ENCODE results near the gene ANTXR1. TPM values are rescaled to one million over a fixed set of nuclear protein-coding genes. Genes with fewer than 3 reads are reported as not detected.

ANTXR1 gene
- total RNA-seq, 1 experiment from 2014 or later: 25.7 TPM

DNA sequence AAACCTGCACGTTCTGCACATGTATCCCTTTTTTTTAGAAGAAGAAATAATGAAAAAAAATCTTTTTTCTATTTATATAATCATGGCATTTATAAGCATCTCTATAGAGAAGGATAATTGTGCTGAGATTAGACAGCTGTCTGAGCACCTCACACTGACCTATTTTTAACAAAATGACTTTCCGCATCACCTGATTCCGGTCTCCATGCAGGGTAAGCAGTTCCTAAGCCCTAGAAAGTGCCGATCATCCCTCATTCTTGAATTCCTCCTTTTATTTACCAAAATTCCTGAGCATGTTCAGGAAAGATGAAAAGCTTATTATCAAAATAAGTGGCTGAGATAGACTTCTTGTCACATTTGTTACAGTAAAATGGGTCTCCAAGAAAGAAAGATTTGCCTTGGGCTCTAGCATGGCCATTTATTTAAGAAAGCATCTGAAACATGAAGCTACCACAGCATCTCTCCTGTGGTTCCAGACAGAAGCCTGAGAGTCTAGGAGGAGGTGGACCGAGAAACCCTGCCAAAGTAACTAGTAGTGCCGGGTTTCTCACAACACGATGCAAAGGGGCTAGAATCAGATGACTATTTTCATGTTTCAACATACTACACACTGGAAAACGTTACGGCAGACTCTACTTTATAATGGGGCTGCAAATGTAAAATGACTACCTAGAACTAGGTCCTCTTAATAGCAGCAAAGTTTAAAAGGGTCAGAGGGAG is 37.9 kb upstream of the ANTXR1 start:
- H3K4me1 ChIP-seq (ENCODE audit: control insufficient read depth in 1 of 2, insufficient read depth in 2 of 2, low read length in 2 of 2): peaks cover 0 to 14% of the 10 kb centered on the region in 2 experiments; a peak in 2 of 4 replicates
- intact Hi-C loops (cut with micrococcal nuclease): no loop called here
- ATAC-seq (no peak), DNase-seq (ENCODE audit: low read depth, low spot score) (no peak)
- no peaks in the 10 kb centered on the region for H3K36me3 ChIP-seq (ENCODE audit: control insufficient read depth in 1 of 2, insufficient read depth in 2 of 2, low read length in 2 of 2)
- no peak overlapping the region for H3K9ac ChIP-seq (ENCODE audit: low read length)
- no TSS peak for BruUV-seq (replicated peaks)
- H4K20me1 ChIP-seq (ENCODE audit: insufficient read depth): no peaks in the 10 kb centered on the region
- H3K27ac ChIP-seq (ENCODE audit: low read depth, low read length): no peak overlapping the region
- H3K79me2 ChIP-seq (ENCODE audit: insufficient read depth, low read length): no peaks in the 10 kb centered on the region
- no peak overlapping the region for H3K4me2 ChIP-seq (ENCODE audit: low read length)
- no peaks in the 10 kb centered on the region for H3K9me3 ChIP-seq (ENCODE audit: control insufficient read depth in 1 of 2, insufficient read depth in 1 of 2, low read depth in 1 of 2, low read length in 2 of 2)
- H3K9me2 ChIP-seq (ENCODE audit: insufficient read depth): no peaks in the 10 kb centered on the region
- H2AFZ ChIP-seq (ENCODE audit: low read depth, low read length, poor library complexity, severe bottlenecking): no peak overlapping the region
- ChIA-PET CTCF (interaction anchor here (2.0 kb wide), 1 partner anchor 32 kb away, joined by 4 read pairs; no protein-coding TSS in a partner anchor), RAD21 (ENCODE audit: low non-redundant PET in 1 of 2, low total read pairs in 2 of 2, uncharacterized antibody in 2 of 2, unreplicated experiment in 2 of 2) (no interaction called here), POLR2A (no interaction called here)
- no peaks in the 10 kb centered on the region for H3K27me3 ChIP-seq (ENCODE audit: insufficient read depth, low read length)
- TF ChIP-seq ZFX (IDR thresholded peaks at IDR 0.05): no peak
- TF ChIP-seq, protein P1, sequence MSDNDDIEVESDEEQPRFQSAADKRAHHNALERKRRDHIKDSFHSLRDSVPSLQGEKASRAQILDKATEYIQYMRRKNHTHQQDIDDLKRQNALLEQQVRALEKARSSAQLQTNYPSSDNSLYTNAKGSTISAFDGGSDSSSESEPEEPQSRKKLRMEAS (IDR thresholded peaks at IDR 0.05): no peak
- no peak for TF ChIP-seq CEBPB (IDR thresholded peaks at IDR 0.05; ENCODE audit: low read depth)
- no peak for TF ChIP-seq SP1 (IDR thresholded peaks at IDR 0.05; ENCODE audit: low read depth)
- no peak for TF ChIP-seq ELF1 (IDR thresholded peaks at IDR 0.05; ENCODE audit: borderline replicate concordance, low read depth)
- TF ChIP-seq JUND (IDR thresholded peaks at IDR 0.05): no peak
- TF ChIP-seq ZNF274 (IDR thresholded peaks at IDR 0.05; ENCODE audit: low read depth, low read length): no peak
- no peak for TF ChIP-seq POLR2A (IDR thresholded peaks at IDR 0.05; ENCODE audit: borderline replicate concordance, extremely low read depth, insufficient read depth, insufficient read length)
- no peak for TF ChIP-seq EGR1 (IDR thresholded peaks at IDR 0.05; ENCODE audit: low read depth)
- TF ChIP-seq SRF (IDR thresholded peaks at IDR 0.05; ENCODE audit: low read depth): no peak
- TF ChIP-seq SIN3A (IDR thresholded peaks at IDR 0.05; ENCODE audit: low read depth): no peak
- TF ChIP-seq, protein P2, sequence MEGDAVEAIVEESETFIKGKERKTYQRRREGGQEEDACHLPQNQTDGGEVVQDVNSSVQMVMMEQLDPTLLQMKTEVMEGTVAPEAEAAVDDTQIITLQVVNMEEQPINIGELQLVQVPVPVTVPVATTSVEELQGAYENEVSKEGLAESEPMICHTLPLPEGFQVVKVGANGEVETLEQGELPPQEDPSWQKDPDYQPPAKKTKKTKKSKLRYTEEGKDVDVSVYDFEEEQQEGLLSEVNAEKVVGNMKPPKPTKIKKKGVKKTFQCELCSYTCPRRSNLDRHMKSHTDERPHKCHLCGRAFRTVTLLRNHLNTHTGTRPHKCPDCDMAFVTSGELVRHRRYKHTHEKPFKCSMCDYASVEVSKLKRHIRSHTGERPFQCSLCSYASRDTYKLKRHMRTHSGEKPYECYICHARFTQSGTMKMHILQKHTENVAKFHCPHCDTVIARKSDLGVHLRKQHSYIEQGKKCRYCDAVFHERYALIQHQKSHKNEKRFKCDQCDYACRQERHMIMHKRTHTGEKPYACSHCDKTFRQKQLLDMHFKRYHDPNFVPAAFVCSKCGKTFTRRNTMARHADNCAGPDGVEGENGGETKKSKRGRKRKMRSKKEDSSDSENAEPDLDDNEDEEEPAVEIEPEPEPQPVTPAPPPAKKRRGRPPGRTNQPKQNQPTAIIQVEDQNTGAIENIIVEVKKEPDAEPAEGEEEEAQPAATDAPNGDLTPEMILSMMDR (IDR thresholded peaks at IDR 0.05 in 2 of 3, conservative IDR thresholded peaks at IDR 0.05 in 1 of 3; ENCODE audit: borderline replicate concordance in 1 of 3, insufficient read depth in 1 of 3, low read depth in 2 of 3, low read length in 2 of 3): no peak
- TF ChIP-seq, protein P3, sequence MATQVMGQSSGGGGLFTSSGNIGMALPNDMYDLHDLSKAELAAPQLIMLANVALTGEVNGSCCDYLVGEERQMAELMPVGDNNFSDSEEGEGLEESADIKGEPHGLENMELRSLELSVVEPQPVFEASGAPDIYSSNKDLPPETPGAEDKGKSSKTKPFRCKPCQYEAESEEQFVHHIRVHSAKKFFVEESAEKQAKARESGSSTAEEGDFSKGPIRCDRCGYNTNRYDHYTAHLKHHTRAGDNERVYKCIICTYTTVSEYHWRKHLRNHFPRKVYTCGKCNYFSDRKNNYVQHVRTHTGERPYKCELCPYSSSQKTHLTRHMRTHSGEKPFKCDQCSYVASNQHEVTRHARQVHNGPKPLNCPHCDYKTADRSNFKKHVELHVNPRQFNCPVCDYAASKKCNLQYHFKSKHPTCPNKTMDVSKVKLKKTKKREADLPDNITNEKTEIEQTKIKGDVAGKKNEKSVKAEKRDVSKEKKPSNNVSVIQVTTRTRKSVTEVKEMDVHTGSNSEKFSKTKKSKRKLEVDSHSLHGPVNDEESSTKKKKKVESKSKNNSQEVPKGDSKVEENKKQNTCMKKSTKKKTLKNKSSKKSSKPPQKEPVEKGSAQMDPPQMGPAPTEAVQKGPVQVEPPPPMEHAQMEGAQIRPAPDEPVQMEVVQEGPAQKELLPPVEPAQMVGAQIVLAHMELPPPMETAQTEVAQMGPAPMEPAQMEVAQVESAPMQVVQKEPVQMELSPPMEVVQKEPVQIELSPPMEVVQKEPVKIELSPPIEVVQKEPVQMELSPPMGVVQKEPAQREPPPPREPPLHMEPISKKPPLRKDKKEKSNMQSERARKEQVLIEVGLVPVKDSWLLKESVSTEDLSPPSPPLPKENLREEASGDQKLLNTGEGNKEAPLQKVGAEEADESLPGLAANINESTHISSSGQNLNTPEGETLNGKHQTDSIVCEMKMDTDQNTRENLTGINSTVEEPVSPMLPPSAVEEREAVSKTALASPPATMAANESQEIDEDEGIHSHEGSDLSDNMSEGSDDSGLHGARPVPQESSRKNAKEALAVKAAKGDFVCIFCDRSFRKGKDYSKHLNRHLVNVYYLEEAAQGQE (IDR thresholded peaks at IDR 0.05; ENCODE audit: low read depth): no peak
- TF ChIP-seq POLR2AphosphoS5 (IDR thresholded peaks at IDR 0.05; ENCODE audit: low read depth, low read length): no peak
- TF ChIP-seq TCF7L2 (IDR thresholded peaks at IDR 0.05; ENCODE audit: borderline replicate concordance, extremely low read depth, insufficient read depth, insufficient read length): no peak
- TF ChIP-seq, protein P4, sequence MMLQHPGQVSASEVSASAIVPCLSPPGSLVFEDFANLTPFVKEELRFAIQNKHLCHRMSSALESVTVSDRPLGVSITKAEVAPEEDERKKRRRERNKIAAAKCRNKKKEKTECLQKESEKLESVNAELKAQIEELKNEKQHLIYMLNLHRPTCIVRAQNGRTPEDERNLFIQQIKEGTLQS (IDR thresholded peaks at IDR 0.05): no peak
- TF ChIP-seq, protein P5, sequence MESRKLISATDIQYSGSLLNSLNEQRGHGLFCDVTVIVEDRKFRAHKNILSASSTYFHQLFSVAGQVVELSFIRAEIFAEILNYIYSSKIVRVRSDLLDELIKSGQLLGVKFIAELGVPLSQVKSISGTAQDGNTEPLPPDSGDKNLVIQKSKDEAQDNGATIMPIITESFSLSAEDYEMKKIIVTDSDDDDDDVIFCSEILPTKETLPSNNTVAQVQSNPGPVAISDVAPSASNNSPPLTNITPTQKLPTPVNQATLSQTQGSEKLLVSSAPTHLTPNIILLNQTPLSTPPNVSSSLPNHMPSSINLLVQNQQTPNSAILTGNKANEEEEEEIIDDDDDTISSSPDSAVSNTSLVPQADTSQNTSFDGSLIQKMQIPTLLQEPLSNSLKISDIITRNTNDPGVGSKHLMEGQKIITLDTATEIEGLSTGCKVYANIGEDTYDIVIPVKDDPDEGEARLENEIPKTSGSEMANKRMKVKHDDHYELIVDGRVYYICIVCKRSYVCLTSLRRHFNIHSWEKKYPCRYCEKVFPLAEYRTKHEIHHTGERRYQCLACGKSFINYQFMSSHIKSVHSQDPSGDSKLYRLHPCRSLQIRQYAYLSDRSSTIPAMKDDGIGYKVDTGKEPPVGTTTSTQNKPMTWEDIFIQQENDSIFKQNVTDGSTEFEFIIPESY (IDR thresholded peaks at IDR 0.05; ENCODE audit: extremely low read depth, insufficient replicate concordance, low read length): no peak
- TF ChIP-seq YY1 (IDR thresholded peaks at IDR 0.05; ENCODE audit: extremely low read depth, insufficient replicate concordance, low read depth, low read length): no peak
- no peak for TF ChIP-seq RAD21 (IDR thresholded peaks at IDR 0.05; ENCODE audit: low read depth)
- no peak overlapping the region for H3K4me3 ChIP-seq (replicated peaks in 1 of 2; ENCODE audit: low read depth in 1 of 2, low read length in 2 of 2)

Data from HCT116 (cell line).